Gastrocnemius medialis (tissue), 4 donors: ENCODE data around the gene RTEL1. TPM values are rescaled to one million over a fixed set of nuclear protein-coding genes. Genes with fewer than 3 reads are reported as not detected.
"Not testable (repeated sequence)": the region's sequence is repeated elsewhere in the genome, so short reads cannot be mapped to it uniquely, and the experiment has no call there.

Source experiments
- ATAC-seq, 2 donors: fragments of 150-250 bp; one replicate each; pipeline ENCODE4 v1.9.1; 2016
- DNase-seq, 2 donors: peaks; one replicate each; pipeline ENCODE4 v3.0.0-alpha.2; 2019
- H3K27ac ChIP-seq, 4 donors: fragments of 200-600 bp; sonication (generic); 1 replicate in 1 of 4; 2 replicates in 3 of 4; pipeline ENCODE4 v1.5.1; 2016 to 2018; ENCODE audit warnings: mild to moderate bottlenecking in 2 of 4, moderate library complexity in 1 of 4
- H3K27me3 ChIP-seq, 3 donors: fragments of 200-600 bp; sonication (generic) in 2 of 3; 1 replicate in 1 of 3; 2 replicates in 2 of 3; pipeline versions ENCODE4 v1.5.1 to v1.6.0; 2016 to 2019; ENCODE audit warnings: mild to moderate bottlenecking in 1 of 3, moderate library complexity in 1 of 3
- H3K36me3 ChIP-seq, 2 donors: fragments of 200-600 bp; sonication (generic) in 1 of 2; one replicate each; pipeline ENCODE4 v1.5.1; 2017 to 2018
- H3K4me1 ChIP-seq, 2 donors: fragments of 200-600 bp; sonication (generic) in 1 of 2; one replicate each; pipeline ENCODE4 v1.5.1; 2016 to 2017; ENCODE audit warnings: mild to moderate bottlenecking in 2 of 2
- H3K4me3 ChIP-seq, 4 donors: fragments of 200-600 bp; sonication (generic) in 3 of 4; 1 replicate in 1 of 4; 2 replicates in 3 of 4; pipeline ENCODE4 v1.5.1; 2016 to 2019; ENCODE audit warnings: mild to moderate bottlenecking in 2 of 4
- H3K9me3 ChIP-seq, 3 donors: fragments of 200-600 bp; sonication (generic) in 2 of 3; 1 replicate in 1 of 3; 2 replicates in 2 of 3; pipeline ENCODE4 v1.5.1; 2016 to 2019
- CTCF ChIP-seq, 5 experiments: fragments of 450-650 bp in 3 of 5; fragments of 200-600 bp in 2 of 5; sonication (generic) in 2 of 5; IDR thresholded peaks in 4 of 5; conservative IDR thresholded peaks in 1 of 5; 1 replicate in 4 of 5; 2 replicates in 1 of 5; pipeline ENCODE4 v1.5.1; 2016 to 2019; ENCODE audit warnings: antibody characterized with exemption in 5 of 5, mild to moderate bottlenecking in 3 of 5, moderate library complexity in 3 of 5
- POLR2A ChIP-seq, 2 donors: fragments of 450-650 bp; IDR thresholded peaks; one replicate each; pipeline ENCODE4 v1.6.1; 2017; ENCODE audit warnings: antibody characterized with exemption in 2 of 2, mild to moderate bottlenecking in 2 of 2, moderate library complexity in 2 of 2
- in situ Hi-C, 4 donors: fragments of 200-750 bp; cut with MboI; loops; one replicate each; pipeline versions ENCODE4 v1.15.0 to v1.8.0; 2017; ENCODE audit warnings: low sequenced_read_pairs in 4 of 4
- intact Hi-C: fragments of 100-400 bp; cut with DNase I; formaldehyde crosslinking; loops from one replicate; pipeline ENCODE4 v1.15.1; 2023; ENCODE audit warnings: low total_unique reads
- total RNA-seq, 4 donors: library from RNA; depleted of rRNA; stranded (reverse); fragments of >200 nt; gene quantifications; one replicate each; pipeline versions ENCODE4 v1.1.0 to v1.2.3, GENCODE V29; 2016

RTEL1 gene
- total RNA-seq, 4 donors from 2014 or later: 2.4 to 9.1 (median 6.0) TPM

DNA sequence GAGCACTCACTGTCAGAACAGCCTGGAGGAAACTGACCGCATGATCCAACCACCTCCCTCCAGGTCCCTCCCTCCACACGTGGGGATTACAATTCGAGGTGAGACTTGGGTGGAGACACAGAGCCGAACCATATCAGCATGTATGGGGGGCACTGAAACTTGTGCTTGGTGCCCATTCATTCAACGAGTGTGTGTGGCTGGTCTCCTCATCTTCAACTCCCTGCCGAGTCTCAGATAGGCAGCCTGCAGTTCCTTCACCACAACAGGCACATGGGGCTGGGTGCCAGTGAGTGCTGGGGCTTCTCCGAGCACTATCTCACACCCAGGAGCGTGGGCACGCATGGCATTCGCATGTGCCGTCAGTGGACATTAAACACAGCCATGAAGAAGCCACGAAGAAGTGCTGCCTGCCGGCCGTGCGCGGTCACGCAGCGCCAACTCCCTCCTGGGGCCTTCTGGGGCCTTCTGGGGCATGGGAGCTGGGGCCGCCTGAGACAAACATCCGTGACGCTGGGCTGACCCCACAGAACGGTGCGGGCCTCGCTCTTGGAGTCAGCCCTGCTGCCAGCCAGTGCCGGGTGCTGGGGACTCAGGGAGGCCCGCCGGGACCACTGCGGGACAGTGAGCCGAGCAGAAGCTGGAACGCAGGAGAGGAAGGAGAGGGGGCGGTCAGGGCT is 714 bp upstream of the RTEL1 start:
- TF ChIP-seq CTCF (IDR thresholded peaks at IDR 0.05 in 4 of 5, conservative IDR thresholded peaks at IDR 0.05 in 1 of 5) (no peak), POLR2A (IDR thresholded peaks at IDR 0.05) (no peak)
- Histone ChIP-seq H3K36me3 (peaks cover 0 to 14% of the 10 kb centered on the region in 2 donors), H3K27me3 (peaks cover 4 to 7% (median 4%) of the 10 kb centered on the region in 3 donors), H3K4me3 (peak overlapping the region; percentile 78 to 94 (median 89)), H3K9me3 (no peaks in the 10 kb centered on the region), H3K4me1 (peaks cover 22 to 33% of the 10 kb centered on the region in 2 donors), H3K27ac (peak overlapping the region; percentile 91 to 96 (median 92))
- intact Hi-C loops (no loop called here), in situ Hi-C loops (loop anchor here in 1 of 4 donors (10.0 kb wide), 1 partner anchor 57 kb away; no protein-coding TSS in a partner anchor)
- DNase-seq: no peak
- peak; percentile 3 to 5 for ATAC-seq

DNA sequence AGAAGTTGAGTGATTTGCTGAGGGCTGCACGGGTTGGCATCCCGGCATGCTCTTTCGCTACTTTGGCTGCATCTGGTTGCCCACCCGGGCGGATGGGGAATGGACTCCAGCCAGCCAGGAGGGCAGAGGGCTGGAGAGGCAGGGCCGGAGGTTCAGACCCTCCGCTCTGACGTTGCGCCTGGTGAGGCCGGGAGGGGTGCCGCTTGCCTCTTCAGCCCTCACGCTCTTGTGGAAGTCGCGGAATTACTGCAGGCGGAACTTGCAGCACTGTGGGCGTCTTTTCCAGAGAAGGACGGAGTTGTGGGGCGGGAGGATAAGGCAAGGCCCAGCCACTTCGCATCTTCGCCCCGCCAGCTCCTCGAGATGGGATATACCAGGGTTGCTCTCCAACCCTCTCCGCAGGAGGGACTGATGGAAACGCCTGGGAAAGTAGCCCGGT is 656 bp downstream of the RTEL1 start:
- Histone ChIP-seq H3K27ac (peak overlapping the region; percentile 91 to 96 (median 92)), H3K36me3 (peaks cover 0 to 22% of the 10 kb centered on the region in 2 donors), H3K27me3 (peaks cover 0 to under 1% (median 0%) of the 10 kb centered on the region in 3 donors), H3K4me3 (peak overlapping the region; percentile 78 to 94 (median 89)), H3K4me1 (peaks cover 18 to 22% of the 10 kb centered on the region in 2 donors), H3K9me3 (no peaks in the 10 kb centered on the region)
- in situ Hi-C loops: loop anchor here in 1 of 4 donors (10.0 kb wide), 1 partner anchor 56 kb away; no protein-coding TSS in a partner anchor
- no peak for DNase-seq
- no peak for TF ChIP-seq POLR2A (IDR thresholded peaks at IDR 0.05)
- no peak for TF ChIP-seq CTCF (IDR thresholded peaks at IDR 0.05 in 4 of 5, conservative IDR thresholded peaks at IDR 0.05 in 1 of 5)
- ATAC-seq: peak; percentile 4 to 8
- intact Hi-C loops: loop anchor here (1.0 to 2.0 kb wide), 3 partner anchors 16 to 207 kb away; partner anchors contain the start of genes GMEB2 and TPD52L2

GRCh38 chr20:63659370-63659769 is 1.3 kb downstream of the RTEL1 start:
- Histone ChIP-seq H3K27ac (peak overlapping the region; percentile 91 to 96 (median 92)), H3K27me3 (no peaks in the 10 kb centered on the region), H3K9me3 (no peaks in the 10 kb centered on the region), H3K4me3 (peak overlapping the region; percentile 78 to 94 (median 89)), H3K4me1 (peaks cover 18 to 22% of the 10 kb centered on the region in 2 donors), H3K36me3 (peaks cover 0 to 22% of the 10 kb centered on the region in 2 donors)
- intact Hi-C loops (loop anchor here (2.0 kb wide), 1 partner anchor 17 kb away; no protein-coding TSS in a partner anchor), in situ Hi-C loops (loop anchor here in 1 of 4 donors (10.0 kb wide), 1 partner anchor 55 kb away; no protein-coding TSS in a partner anchor)
- DNase-seq (no peak), ATAC-seq (no peak)
- TF ChIP-seq POLR2A (IDR thresholded peaks at IDR 0.05) (no peak), CTCF (IDR thresholded peaks at IDR 0.05 in 4 of 5, conservative IDR thresholded peaks at IDR 0.05 in 1 of 5) (no peak)

DNA sequence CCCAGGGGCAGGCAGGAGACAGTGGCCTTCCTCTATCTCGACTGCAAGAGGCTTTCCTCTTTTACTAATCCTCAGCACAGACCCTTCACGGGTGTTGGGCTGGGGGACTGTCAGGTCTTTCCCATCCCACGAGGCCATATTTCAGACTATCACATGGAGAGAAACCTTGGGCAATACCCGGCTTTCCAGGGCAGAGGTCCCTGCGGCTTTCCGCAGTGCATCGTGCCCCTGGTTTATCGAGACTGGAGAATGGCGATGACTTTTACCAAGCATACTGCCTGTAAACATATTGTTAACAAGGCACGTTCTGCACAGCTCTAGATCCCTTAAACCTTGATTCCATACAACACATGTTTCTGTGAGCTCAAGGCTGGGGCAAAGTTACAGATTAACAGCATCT is 2.1 kb downstream of the RTEL1 start:
- peaks cover 18 to 22% of the 10 kb centered on the region in 2 donors for H3K4me1 ChIP-seq
- H3K27ac ChIP-seq, H3K27me3 ChIP-seq, DNase-seq, H3K4me3 ChIP-seq, H3K9me3 ChIP-seq, intact Hi-C loops, in situ Hi-C loops, ATAC-seq: not testable (repeated sequence)
- peaks cover 0 to 22% of the 10 kb centered on the region in 2 donors for H3K36me3 ChIP-seq

DNA sequence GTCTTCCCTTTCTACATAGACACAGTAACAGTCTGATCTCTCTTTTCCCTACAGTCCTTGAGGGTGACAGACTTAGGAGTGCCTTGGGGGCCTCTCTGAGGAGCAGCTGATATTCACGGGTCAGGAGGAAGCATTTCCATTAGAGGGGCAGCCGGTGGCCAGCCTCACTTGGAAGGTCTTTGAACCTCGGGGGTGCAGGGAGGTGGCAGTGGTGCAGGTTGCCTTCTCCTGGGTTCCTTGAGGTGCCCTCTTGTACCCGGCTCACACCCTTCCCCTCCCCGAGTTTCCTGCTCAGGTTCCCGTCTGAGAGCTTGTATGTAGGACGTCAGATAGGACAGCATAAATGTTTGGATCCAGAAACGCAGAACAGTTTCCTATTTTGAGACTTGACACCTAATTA is 2.5 kb downstream of the RTEL1 start:
- H3K4me3 ChIP-seq: no peak overlapping the region
- H3K27ac ChIP-seq: no peak overlapping the region
- DNase-seq: no peak
- intact Hi-C loops: no loop called here
- peaks cover 18 to 22% of the 10 kb centered on the region in 2 donors for H3K4me1 ChIP-seq
- H3K36me3 ChIP-seq: peaks cover 0 to 22% of the 10 kb centered on the region in 2 donors
- H3K9me3 ChIP-seq: no peaks in the 10 kb centered on the region
- TF ChIP-seq CTCF (IDR thresholded peaks at IDR 0.05 in 4 of 5, conservative IDR thresholded peaks at IDR 0.05 in 1 of 5) (no peak), POLR2A (IDR thresholded peaks at IDR 0.05) (no peak)
- H3K27me3 ChIP-seq: no peaks in the 10 kb centered on the region
- ATAC-seq: no peak
- in situ Hi-C loops: no loop called here
